D721Med (cell line): ENCODE results near the gene HPGD.

Experiments
- DNase-seq: peaks from one replicate; pipeline ENCODE4 v3.0.0; 2011; ENCODE audit warnings: low spot score; ENCODE audit not compliant: insufficient read length
- FAIRE-seq: peaks from 2 replicates; lab custom pipeline; 2011; peaks lifted over from hg19 to GRCh38; lab: Jason Lieb, UNC
- CTCF ChIP-seq: IDR thresholded peaks from 2 replicates; pipeline ENCODE4 v1.5.1; 2012; ENCODE audit warnings: mild to moderate bottlenecking, control low read depth; ENCODE audit not compliant: insufficient read depth; ENCODE audit errors: missing control alignments

The HPGD gene

GRCh38 chr4:174540175-174540574 lies 17.9 kb upstream of the HPGD start:
- TF ChIP-seq CTCF = no peak
- DNase-seq (no peak), FAIRE-seq (no peak)

GRCh38 chr4:174539571-174539970 lies 17.3 kb upstream of the HPGD start:
- TF ChIP-seq CTCF = no peak
- DNase-seq (no peak), FAIRE-seq (no peak)

DNA sequence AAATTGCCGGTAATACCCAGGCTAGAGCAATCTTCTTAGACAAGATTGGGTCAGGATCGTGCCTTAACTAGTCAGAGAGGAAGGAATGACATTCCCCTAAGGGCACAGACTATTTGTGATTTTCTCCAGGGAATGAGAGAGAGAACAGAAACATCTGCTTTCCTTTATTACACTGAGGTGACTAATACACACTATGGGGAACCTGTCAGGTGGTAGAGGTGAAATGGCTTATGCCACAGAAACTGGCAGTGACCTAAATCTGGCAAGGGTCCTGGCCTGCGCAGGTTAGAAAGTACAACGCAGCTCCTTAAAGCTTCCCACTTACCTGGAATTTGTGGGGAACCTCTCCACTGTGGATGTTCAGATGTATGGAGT lies 16.6 kb upstream of the HPGD start:
- FAIRE-seq = no peak
- TF ChIP-seq CTCF = no peak
- no peak for DNase-seq

DNA sequence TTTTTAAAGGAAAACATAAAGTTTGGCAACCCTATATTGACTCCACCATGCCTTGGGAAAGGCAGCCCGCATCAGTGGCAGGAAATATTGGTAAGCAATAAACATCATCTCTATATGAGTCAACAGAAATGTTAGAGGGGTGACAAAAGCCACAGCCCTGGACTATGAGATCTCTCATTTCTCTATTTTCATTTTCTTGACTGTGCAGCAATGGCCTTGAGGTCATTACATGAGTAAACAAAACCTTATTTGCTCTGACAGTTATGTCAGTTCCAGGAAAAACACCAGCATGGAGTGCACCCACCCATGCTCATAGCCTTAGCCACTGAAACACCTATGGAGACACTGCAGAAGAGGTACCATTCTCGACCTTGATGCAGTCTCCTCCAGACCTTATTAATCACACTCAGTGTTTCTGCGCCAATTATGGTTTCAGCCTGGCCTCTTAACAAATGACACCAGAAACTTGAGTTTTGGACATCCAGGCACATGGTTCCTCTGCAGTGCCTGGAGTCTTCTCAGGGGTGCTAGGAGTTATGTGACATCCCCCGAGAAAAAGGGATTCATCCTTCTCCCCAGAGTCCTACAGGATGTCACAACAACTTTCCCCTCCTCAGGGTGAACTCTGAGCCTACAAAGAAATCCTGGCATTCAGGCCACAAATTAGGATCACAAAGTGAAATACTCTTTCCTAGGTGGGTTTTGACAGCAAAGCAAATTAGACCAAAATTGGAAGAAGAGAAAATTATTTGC lies 16.0 kb upstream of the HPGD start:
- DNase-seq = no peak
- FAIRE-seq = no peak
- TF ChIP-seq CTCF = no peak

DNA sequence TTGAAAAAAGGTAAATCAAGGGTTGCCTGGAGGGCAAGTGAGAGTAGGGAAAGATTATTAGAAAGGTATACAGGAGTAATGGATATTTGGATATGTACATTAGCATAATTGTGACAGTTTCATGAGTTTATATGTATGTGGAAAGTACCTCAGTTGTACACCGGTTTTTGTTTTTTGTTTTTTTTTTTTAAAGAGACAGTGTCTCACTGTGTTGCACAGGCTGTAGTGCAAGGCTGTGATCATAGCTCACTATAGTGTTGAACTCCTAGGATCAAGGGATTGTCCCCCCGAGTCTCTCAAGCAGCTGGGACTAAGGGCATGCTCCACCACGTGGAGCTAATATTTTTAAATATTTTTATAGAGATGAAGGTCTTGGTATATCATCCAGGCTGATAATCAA lies 15.3 kb upstream of the HPGD start:
- no peak for TF ChIP-seq CTCF
- no peak for FAIRE-seq
- DNase-seq = no peak

DNA sequence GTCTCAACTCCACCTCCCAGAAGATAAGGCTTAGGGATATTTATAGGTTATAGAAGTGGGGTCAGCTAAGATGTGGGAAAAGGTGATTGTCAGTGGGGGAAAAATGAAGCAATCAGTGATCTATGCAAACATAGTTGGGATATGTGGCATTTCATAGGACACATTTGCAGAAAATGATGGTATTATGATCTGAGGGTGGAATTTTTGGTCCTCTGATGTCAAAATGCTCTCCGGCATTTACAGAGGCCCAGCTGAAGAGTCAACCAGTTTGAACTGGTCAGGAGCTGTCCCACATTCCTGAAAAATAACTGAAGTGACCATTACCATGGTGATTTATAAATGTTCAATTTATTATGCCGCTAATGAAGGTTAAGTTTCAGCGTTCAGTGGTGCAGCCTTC lies 12.2 kb upstream of the HPGD start:
- TF ChIP-seq CTCF = no peak
- FAIRE-seq (no peak), DNase-seq (no peak)

GRCh38 chr4:174532445-174532844 lies 10.2 kb upstream of the HPGD start:
- DNase-seq (no peak), FAIRE-seq (no peak)

More at GRCh38 chr4:174532445-174532844, 10.2 kb upstream of the HPGD start:
- no peak for TF ChIP-seq CTCF
